Activated T-cell treated with anti-CD3 and anti-CD28 coated beads, Interleukin-2, amount 50 U/mL, for 1 hour (primary cell): ENCODE data around the gene CPEB4.

Experiments used
- DNase-seq: peaks from one replicate; pipeline ENCODE4 v3.0.0-alpha.2; 2020

CPEB4 gene

DNA sequence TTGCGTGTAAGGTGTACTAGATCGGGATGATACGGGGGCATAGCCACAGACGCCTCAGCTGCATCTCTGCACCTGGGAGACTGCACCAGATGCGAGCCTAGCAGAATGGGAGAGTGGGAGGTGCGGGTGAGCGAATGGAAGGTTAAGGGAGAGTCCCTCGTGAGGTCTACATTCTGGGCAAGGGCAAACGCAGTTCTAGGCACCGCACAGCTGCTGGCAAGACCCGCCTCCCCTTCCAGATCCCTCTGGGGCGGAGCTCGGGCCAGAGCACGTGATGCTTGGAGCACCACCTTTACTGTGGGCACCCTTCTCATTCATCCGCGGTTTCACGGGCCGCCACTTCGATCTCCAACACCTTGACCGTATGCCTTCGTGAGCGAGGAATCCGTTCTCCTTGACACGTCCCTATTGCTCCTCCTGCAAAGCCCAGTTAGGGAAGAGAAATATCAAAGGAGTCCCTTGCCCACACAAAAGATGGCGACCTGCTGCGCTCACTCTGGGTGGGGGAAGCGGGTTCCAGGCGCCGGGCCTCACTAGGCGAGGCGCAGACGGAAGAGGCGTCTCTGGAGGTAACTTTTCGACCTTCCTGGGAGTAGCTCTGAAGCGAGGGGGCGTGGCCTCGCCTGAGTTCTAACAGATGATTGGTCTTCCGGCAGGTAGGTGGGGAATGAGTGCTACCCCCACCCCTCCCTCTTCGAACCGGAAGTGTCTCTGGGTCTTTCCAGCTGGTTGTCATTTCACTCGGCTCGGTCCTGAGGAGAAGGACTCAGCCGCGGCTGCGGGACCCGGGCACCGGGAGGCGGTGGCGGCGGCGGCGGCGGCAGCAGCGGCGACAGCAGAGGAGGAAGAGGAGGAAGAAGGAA, at the start of gene CPEB4:
Gene CPEB4, plus strand, starts transcription at position 740 of the 863 bp plus-strand sequence. CDS start 1,385 bp downstream, outside the sequence.
- peak; percentile 93 for DNase-seq

DNA sequence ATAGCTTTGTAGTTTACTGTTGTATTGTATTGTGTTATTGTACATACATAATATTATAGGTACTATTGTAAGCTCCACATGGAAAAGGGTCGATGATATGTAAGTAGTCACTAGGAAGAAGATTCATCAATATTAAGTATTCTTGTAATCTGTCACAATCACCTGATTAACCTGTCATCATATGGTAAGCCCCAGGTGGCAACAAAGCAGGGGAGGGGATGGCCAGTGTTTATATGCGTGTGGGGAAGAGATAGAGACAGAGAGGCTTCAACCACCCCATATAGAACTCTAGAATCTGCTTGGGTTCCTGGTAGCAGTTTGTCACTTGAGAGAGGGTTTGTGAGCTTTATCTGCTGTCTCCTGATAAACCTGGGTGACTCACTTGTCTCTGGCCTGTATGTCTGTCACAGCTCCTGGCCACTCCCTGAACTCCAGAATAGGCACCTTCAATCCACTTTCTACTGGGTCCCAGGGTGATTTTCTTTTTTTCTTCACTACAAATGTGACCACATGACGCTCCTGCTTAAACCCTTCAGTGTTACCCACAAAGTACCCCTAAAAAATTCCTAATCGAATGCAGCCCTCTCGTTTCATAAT, 48.9 kb upstream of the CPEB4 start:
- DNase-seq, result no peak

DNA sequence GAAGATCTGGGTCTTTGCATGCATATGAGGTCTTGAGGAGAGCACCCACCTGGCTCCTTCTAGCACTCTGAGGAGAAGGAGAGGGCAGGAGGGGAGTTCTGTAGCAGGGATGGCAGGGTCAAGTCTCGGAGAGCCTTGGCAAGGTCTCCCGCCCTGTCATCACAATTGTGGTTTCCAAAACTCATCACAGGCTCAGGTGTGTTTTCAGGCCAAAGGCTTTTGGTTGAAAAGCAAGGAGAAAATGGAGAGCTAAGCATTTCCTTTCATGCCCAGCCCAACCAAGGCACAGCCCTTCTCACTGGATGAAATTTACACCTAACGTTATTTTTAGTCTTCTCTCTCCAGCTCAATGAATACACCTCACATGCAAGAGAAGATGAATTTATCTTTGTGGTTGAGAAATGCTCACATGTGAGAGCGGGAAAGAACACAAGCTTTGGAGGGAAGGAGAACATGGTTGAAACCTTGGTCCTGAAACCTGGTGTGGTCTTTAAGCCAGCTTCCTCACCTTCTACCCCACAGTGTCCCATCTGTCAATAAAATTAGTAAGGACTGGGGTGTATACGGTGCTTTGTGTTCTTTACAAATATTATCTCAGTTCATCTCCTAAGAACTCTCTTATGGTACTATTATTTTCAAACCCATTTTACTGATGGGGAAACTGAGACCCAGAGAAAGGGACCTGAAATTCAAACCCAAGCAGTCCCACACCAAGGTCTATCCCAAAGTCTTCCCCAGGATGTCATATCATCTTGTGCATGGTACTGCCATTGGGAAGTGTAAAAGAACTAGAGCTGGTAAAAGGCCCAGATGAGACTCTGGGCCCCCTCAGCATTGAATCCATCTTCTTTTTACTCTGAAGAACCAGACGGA, 47.8 kb upstream of the CPEB4 start:
- DNase-seq, result no peak

DNA sequence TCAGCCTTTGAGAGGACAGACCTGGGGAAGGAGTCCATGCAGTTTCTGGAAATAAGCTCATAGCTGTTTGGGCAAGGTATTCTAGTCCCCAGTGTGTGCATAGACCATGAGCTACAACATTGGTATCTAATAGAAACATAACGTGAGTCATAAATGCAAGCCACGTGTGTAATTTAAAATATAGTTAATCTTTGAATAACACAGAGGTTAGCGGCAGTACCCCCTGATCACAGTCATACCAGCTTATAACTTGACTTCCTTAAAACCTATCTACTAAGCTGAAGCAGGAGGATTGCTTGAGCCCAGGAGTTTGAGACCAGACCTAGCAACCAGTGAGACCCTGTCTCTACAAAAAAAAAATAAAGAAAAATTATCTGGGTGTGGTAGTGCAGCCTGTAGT, 46.4 kb upstream of the CPEB4 start:
- no peak for DNase-seq

DNA sequence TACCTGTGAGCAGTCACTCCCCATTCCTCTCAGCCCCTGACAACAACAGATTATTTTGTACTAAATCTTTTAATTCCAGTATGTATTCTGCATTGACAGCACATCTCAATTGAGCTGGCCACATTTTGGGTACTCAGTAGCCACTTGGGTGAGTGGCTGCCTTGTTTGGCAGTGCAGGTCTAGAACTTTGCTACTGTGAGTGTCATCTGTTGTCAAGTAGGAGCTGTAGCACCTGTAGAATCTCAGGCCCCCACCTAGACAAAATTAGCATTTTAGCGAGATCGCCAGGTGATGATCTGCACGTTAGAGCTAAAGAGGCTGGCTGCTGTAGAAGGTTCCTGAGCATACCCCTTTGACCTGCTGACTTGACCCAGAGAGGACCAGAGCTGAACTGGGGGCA, 44.4 kb upstream of the CPEB4 start:
- no peak for DNase-seq

DNA sequence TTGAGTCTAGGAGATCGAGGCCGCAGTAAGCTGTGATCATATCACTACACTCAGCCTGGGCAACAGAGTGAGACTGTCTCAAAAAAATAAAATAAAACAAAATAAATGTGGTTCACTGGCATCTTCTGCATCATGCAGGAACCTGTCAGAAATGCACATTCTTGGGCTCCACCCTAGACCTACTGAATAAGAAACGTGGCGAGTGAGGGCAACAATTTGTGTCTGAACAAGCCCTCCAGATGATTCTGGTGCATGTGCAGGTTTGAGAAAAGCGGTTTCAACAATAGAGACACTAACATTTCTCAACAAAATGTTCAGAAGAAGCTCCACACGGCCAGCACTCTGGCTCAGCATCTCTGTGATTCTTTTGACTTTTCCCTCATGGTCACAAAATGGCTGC, 42.8 kb upstream of the CPEB4 start:
- no peak for DNase-seq

DNA sequence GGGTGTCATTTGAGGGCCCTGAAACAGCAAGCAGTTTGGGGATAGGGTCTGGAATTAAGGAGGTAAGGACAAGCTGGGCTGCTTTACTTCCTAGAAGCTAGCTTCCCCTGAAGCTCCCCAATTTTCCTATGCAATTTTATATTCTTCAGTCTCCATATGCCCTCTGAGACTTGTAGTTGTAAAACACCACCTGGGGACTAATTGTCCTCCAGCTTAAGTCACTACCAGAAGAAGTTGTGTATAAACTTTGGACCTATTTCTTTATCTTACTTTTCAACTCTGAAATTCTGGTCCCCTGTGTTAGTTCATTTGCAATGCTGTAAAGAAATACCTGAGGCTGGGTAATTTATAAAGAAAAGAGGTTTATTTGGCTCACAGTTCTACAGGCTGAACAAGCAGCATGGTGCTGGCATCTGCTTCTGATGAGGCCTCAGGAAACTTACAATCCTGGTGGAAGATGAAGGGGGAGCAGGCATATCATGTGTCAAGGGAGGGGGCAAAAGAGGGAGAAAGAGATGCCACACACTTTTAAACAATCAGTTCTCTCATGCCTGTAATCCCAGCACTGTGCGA, 41.1 kb upstream of the CPEB4 start:
- no peak for DNase-seq

DNA sequence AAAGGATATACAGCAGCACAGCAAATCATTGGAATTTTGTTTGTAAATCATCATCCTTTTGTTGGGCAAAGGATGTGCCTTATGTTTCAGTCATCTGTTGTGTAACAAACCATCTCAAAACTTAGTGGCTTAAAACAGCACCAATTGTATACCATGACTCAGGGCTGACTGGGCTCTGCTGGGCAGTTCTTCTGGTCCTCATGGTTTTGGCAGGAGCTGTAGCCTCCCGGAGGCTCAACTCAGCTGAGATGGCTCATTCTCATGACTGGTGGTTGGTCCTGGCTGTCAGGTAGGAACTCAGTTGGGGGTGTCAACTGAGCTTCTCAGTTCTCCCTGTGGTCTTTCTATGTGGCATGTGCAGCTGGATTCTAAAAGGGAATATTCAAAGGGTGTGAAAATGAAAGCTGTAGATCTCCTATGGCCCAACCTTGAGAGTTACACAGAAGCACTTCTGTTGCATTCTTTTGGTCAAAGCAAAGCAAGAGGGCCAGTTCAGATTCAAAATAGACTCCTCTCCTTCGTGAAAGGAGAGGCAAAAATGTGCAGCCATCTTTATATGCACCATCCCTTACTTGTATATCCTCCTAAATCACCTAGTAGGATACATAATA, 39.1 kb upstream of the CPEB4 start:
- no peak for DNase-seq

DNA sequence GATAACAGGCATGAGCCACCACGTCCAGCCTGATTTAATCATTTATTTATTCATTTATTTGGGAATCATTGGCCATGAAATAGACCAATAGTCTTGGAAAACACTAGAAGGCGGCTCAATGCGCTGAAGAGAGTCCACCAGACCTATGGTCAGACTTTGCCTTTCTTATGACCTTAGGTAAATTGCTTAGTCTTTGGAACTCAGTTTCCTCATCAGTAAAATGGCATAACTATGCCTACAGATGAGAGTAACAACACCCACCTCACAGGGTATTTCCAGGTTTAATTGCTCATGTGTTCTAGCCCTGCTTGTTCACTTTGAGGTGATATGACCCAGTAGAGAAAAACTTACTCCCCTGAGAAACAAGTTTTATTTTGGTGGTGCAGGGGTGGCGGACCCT, 38.2 kb upstream of the CPEB4 start:
- no peak for DNase-seq

DNA sequence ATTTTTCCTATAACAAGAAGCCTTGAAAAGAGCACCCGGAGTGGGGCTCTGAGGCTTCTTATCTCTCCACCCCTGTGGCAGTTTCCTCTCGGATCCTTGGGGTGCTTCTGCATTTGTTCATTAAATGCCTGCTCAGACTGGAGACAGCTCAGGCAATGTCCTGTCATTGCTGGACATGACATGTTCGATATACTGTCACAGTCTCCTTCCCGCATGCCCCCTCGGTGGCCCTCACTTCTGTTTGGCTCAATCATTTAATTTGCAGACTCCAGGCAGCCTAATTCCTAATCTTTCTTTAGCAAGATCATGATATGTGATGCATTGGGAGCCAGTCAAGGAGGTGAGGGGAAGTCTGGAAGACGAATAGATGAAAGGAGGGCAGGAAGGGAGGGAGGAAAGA, 37.5 kb upstream of the CPEB4 start:
- DNase-seq, result no peak

DNA sequence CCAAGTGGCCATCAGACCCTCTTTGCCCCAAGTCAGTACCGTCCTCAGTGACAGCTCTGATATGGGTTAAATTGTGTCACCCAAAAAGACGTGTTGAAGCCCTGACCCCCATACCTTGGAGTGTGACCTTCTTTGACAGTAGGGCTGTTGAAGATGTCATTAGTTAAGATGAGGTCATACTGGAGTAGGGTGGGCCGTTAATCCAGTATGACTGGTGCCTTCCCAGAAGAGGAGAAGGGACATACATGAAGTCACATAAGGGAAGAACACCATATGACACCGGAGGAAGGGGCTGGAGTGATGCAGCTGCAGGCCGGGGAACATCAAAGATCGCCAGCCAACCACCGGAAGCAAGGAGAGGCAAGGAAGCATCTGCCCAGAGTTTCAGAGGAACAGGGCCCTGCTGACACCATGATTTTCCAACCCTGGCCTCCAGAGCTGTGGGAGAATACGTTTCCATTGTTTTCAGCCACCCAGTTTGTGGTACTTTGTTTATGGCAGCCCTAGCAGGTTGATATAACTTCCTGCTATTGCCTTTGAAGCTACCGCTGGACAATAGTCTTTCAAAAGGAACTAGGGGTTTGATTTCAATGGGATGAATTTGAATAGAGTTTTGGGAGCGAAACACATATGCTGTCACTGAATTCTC, 36.4 kb upstream of the CPEB4 start:
- DNase-seq, result no peak

DNA sequence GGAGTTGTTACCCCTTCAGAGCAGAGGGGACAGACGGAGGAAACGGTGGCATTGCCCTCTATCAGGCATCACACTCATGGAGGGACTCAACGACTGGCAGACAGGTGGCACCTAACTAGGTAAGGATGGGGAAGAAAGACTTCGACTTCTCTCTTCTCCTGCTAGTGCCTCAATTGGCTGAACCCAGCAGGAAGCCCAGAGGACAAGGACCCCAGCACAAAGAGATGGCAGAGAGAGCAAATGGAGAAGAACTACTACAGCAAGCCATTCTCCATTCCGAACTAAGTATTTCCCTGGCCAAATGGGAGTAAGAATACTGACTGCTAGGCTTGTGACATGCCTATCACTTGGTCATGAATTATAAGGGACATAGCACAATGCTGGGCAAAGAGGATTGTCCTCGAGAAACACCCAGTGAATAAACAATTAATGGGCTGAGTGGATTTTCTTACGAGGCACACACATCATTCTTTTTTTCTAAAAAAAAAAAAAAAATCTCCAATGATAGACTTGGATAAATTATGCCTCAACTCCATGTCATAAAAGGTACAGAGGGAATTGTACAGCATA, 35.3 kb upstream of the CPEB4 start:
- DNase-seq, result no peak

DNA sequence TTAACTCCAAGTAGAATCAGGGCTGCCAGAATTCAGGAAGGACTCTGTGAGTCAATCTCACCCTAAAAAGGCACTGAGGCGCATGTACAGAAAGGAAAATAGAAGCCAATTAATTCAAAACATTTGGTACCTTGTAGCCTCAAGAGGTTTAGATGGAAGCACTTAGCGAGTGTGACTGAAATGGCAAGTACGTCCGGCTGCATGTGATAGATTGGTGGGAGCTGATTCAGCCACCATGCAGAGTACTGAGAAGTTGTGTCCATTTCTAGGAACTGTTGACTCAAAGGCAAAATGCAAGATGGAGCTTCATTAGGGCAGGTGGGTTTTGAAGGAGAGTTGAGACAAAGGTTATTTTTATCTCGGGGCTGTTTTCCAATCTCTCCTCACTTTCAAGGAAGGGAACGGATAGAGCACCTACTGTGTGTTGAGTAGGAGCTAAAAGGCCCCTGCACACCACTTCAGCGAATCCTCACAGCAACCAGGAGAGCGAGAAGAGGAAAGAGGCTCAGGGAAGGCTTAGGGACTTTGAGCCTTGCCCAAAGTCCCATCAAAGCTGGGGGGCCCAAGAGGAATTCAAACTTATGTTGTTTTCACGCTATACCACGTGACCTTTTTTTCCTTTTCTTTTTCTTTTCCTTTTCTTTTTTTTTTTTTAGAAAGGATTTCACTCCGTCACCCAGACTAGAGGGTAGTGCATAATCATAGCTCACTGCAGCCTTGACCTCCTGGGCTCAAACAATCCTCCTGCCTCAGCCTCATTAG, 34.6 kb upstream of the CPEB4 start:
- DNase-seq, result no peak

DNA sequence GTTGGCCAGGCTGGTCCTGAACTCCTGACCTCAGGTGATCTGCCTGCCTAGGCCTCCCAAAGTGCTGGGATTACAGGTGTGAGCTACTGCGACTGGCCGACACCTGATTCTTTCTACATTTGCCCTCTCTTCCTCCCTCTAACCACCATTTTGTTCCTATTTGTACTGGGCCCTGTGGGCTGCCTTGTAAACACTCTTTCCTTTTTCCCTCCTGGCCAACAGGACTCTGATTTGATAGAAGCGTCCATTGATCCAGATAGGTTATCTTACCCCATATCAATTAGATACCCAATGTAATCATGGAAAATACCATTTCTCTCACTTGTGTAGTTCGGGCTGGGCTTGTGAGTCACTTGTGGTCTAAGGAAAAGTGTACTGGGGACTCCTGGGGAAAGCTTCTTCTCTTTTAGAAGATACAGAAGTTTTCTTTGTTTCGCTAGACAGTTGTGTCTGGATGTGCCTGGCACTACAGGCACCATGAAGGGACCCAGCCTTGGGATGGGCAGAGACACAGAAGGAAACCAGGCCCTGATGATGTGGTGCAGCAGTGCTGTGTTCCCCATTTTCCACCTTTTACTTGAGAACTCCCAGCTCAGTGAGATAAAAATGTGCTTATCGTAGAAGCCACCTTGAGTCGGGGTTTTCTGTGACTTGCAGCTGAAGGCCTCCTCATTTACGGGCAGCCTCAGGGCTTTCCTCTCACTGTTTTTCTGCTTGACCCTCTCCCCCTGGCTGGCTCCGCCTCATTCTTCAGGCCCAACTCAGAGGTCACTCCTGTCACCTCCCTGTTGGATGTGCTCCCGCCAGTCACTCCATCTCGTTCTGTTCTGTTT, 32.8 kb upstream of the CPEB4 start:
- DNase-seq, result no peak

DNA sequence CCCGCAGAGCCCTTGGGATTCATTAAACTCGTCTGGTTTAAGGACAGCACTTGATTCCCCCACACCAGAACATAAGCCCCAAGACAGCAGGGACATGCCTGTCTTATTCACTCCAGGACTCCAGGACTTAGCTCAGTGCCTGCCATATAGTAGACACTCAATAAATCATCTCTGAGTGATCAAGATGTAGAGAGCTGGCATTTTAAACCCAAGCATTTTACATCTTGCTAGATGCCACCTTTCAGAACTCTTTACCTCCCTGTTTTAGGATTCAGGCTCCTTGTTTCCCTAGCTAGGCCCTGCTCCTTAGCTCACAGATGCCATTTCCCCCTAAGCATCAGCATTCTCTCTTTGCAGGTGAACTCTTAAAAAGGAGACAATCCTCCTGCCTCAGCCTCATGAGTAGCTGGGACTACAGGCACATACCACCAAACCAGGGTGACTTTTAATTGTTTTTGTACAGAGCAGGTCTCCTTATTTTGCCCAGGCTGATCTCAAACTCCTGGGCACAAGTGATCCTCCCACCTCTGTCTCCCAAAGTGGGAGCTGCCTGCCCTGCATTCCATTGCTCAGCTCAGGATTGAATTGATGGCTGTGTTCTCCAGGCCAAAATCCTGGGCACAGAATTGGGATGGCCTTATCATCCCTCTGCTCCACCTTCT, 32.0 kb upstream of the CPEB4 start:
- no peak for DNase-seq

DNA sequence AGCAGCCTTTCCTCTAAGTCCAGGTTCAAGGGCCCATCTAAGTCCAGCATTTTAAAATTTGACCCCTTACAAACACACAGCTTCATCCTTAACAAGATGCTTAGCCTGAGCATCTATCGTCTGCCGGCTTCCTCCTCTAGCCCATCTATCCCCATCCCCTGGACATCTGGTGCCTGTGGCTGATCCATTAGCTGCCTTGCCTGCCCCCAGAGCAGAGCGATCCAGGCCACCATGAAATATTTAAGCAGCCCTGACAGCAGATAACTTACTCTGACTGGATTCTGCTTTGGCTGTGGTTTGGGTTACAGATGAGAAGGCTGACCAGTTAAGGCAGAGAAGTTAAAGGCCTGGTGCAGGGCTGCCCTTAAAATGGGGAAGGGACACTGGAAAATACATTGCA, 30.9 kb upstream of the CPEB4 start:
- DNase-seq, result no peak

DNA sequence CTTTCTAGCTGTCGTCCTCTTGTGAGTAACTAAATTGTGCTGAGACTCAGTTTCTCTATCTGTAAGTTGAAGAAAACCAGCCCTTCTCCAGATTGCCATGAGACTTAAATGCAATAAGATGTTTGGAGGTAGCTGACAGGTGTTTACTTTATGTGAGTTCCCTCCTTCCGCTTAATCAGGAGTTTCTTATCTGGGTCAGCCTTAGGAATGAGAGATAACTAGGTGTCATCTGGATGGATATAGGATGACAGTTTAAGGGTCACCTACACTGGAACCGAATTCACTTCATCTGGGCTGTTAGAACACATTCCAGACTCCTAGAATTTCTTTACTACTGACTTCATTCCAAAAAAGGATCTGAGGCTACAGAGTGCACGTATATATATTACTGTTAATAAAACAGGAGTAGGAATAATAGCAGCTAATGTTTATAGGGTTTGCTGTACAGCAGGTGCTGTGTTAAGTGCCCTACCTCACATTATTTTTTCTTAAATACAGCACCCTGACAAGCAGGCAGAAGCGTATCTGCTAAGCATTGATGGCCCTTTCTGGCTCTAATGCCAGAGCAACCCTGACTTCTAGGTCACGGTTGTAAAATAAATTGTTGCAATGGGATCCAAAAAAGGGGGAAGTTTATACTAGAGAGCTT, 30.0 kb upstream of the CPEB4 start:
- no peak for DNase-seq

DNA sequence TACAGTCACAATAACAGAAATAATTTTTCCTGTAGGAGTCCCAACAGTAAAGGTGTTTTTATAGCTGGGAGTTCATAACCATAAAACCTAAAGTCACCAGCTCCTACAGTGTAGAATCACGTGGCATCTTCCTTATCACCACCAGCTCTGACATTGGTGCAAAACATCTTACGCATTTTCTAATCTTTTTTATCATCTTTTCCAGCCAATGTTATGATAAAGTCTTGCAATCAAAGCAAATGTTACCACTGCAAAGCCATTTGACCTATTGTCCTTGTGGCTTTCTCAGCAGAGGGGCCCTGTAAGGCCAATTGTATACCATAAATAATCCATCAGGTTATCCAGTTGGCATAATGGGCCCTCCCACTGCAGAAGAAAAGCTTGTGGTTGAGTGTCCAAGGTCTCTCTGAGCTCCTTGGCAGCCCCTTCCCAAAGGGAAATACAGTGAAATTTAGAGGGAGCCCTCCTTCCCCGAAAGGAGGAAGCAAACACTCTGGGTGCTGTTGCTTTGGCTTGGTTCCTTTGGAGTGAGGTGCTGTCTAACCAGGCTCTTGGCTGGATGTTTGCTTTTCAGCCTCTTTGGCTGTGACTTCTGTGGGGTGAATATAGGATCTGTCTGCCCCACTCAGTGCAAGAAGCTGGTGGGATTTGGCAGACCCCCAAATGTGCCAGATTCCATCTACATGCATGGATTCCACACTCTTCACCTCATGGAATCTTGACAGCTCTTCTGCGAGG, 29.3 kb upstream of the CPEB4 start:
- no peak for DNase-seq
